OCI-LY7 (cell line): ENCODE results near the gene SERAC1. TPM values are rescaled to one million over a fixed set of nuclear protein-coding genes. Genes with fewer than 3 reads are reported as not detected.

ENCODE experiments used
- BruUV-seq: library from RNA; stranded (reverse); fragments of 400-500 nt; replicated peaks from 2 replicates; lab custom pipeline; 2021; lab: Mats Ljungman, UMichigan
- CTCF ChIA-PET: fragments of 300-600 bp; sonication (Branson Sonifier 250); formaldehyde crosslinking; loops from one replicate; lab custom pipeline; 2022; ENCODE audit warnings: antibody characterized with exemption; ENCODE audit not compliant: unreplicated experiment; lab: Charles Lee
- POLR2A ChIA-PET: fragments of 300-600 bp; sonication (Branson Sonifier 250); formaldehyde crosslinking; loops from one replicate; lab custom pipeline; 2022; ENCODE audit warnings: antibody characterized with exemption; lab: Charles Lee
- DNase-seq: peaks from one replicate; pipeline ENCODE4 v3.0.0-alpha.2; 2015; ENCODE audit warnings: low spot score
- H2AFZ ChIP-seq: fragments of 200-600 bp; sonication (generic), shearing (Covaris generic); 2 replicates; pipeline ENCODE4 v1.6.1; 2014; ENCODE audit warnings: mild to moderate bottlenecking, antibody characterized with exemption, low read length, moderate library complexity
- H3K27ac ChIP-seq: fragments of 200-600 bp; sonication (generic); 2 replicates; pipeline ENCODE4 v1.5.1; 2014; ENCODE audit warnings: mixed run types, low read depth, mild to moderate bottlenecking, moderate library complexity, low read length, inconsistent platforms; ENCODE audit not compliant: poor library complexity, severe bottlenecking
- H3K36me3 ChIP-seq: fragments of 200-600 bp; sonication (generic); 2 replicates; pipeline ENCODE4 v1.6.1; 2014; ENCODE audit warnings: mild to moderate bottlenecking, antibody characterized with exemption, low read length, moderate library complexity, mixed read lengths; ENCODE audit not compliant: insufficient read depth
- H3K4me1 ChIP-seq: fragments of 200-600 bp; sonication (generic); 2 replicates; pipeline ENCODE4 v1.5.1; 2014; ENCODE audit warnings: mild to moderate bottlenecking, low read length; ENCODE audit not compliant: insufficient read depth, poor library complexity, severe bottlenecking
- H3K4me2 ChIP-seq: fragments of 200-600 bp; sonication (generic); 2 replicates; pipeline ENCODE4 v1.6.1; 2014; ENCODE audit warnings: mild to moderate bottlenecking, low read length
- H3K4me3 ChIP-seq: fragments of 200-600 bp; sonication (generic); 2 replicates; pipeline ENCODE4 v1.5.1; 2014; ENCODE audit warnings: mild to moderate bottlenecking, low read depth, low read length; ENCODE audit not compliant: poor library complexity, severe bottlenecking
- H3K79me2 ChIP-seq: fragments of 200-600 bp; sonication (generic); 2 replicates; pipeline ENCODE4 v1.6.1; 2016; ENCODE audit warnings: low read depth, mild to moderate bottlenecking, low read length, moderate library complexity, mixed read lengths; ENCODE audit not compliant: insufficient read depth
- H3K9me2 ChIP-seq: fragments of 200-600 bp; sonication (generic); 2 replicates; pipeline ENCODE4 v1.6.1; 2016; ENCODE audit warnings: mild to moderate bottlenecking, low read length, mixed read lengths; ENCODE audit not compliant: insufficient read depth
- H3K9me3 ChIP-seq: fragments of 200-600 bp; sonication (generic); 2 replicates; pipeline ENCODE4 v1.6.1; 2014; ENCODE audit warnings: mild to moderate bottlenecking, mixed run types, low read length, mixed read lengths
- H4K20me1 ChIP-seq: fragments of 200-600 bp; sonication (generic); 2 replicates; pipeline ENCODE4 v1.6.1; 2014; ENCODE audit warnings: mild to moderate bottlenecking, antibody characterized with exemption, low read length, moderate library complexity, mixed read lengths; ENCODE audit not compliant: insufficient read depth
- CTCF ChIP-seq: fragments of 200-600 bp; sonication (generic); conservative IDR thresholded peaks from 2 replicates; pipeline ENCODE4 v1.5.1; 2014; ENCODE audit warnings: mild to moderate bottlenecking, antibody characterized with exemption, low read length, moderate library complexity, mixed read lengths
- EZH2phosphoT487 ChIP-seq: fragments of 200-600 bp; sonication (generic); IDR thresholded peaks from 2 replicates; pipeline ENCODE4 v1.6.1; 2018; ENCODE audit warnings: low read depth, borderline replicate concordance, mild to moderate bottlenecking, mixed run types, antibody characterized with exemption, low read length, moderate library complexity, mixed read lengths
- intact Hi-C: fragments of 100-400 bp; cut with micrococcal nuclease; formaldehyde crosslinking; loops from one replicate; pipeline ENCODE4 v1.10.0; 2022; ENCODE audit not compliant: unreplicated experiment
- total RNA-seq, 2 experiments: library from RNA; depleted of rRNA in 1 of 2; stranded (reverse); fragments of >200 nt in 1 of 2; shearing (Covaris generic) in 1 of 2; gene quantifications; 2 replicates each; pipeline ENCODE4 v1.2.3, GENCODE V29; 2014 to 2022

SERAC1 gene
- total RNA-seq, 2 experiments from 2014 or later, result 3.0 to 6.9 TPM

- TF ChIP-seq CTCF (no peak), EZH2phosphoT487 (no peak)
- CTCF ChIA-PET, result no interaction called here
- intact Hi-C loops, result no loop called here
- H3K27ac ChIP-seq, result no peak overlapping the region
- no peak overlapping the region for H3K4me2 ChIP-seq
- H3K9me3 ChIP-seq, result no peaks in the 10 kb centered on the region
- POLR2A ChIA-PET, result no interaction called here
- BruUV-seq, result no TSS peak
- H3K79me2 ChIP-seq, result no peaks in the 10 kb centered on the region
- no peaks in the 10 kb centered on the region for H4K20me1 ChIP-seq
- H3K9me2 ChIP-seq, result no peaks in the 10 kb centered on the region
- no peaks in the 10 kb centered on the region for H3K36me3 ChIP-seq
- no peak overlapping the region for H3K4me3 ChIP-seq
- no peaks in the 10 kb centered on the region for H3K4me1 ChIP-seq
- H2AFZ ChIP-seq, result no peak overlapping the region
- DNase-seq, result no peak
Measured at GRCh38 chr6:158063736-158064135, 104.3 kb downstream of the SERAC1 start.

- H3K36me3 ChIP-seq, result no peaks in the 10 kb centered on the region
- no peak for DNase-seq
- no peaks in the 10 kb centered on the region for H3K4me1 ChIP-seq
- H3K4me2 ChIP-seq, result no peak overlapping the region
- no peaks in the 10 kb centered on the region for H3K79me2 ChIP-seq
- H3K27ac ChIP-seq, result no peak overlapping the region
- CTCF ChIA-PET, result no interaction called here
- BruUV-seq, result no TSS peak
- intact Hi-C loops, result no loop called here
- no peak overlapping the region for H3K4me3 ChIP-seq
- POLR2A ChIA-PET, result no interaction called here
- H4K20me1 ChIP-seq, result no peaks in the 10 kb centered on the region
- no peaks in the 10 kb centered on the region for H3K9me2 ChIP-seq
- H3K9me3 ChIP-seq, result no peaks in the 10 kb centered on the region
- no peak overlapping the region for H2AFZ ChIP-seq
- TF ChIP-seq CTCF (no peak), EZH2phosphoT487 (no peak)
Measured at GRCh38 chr6:158061709-158062461, 106.2 kb downstream of the SERAC1 start.

GRCh38 chr6:158061361-158061708 lies 106.7 kb downstream of the SERAC1 start:
- ChIA-PET POLR2A (no interaction called here), CTCF (no interaction called here)
- Histone ChIP-seq H4K20me1 (no peaks in the 10 kb centered on the region), H3K9me3 (no peaks in the 10 kb centered on the region), H3K4me3 (no peak overlapping the region), H3K4me1 (no peaks in the 10 kb centered on the region), H3K4me2 (no peak overlapping the region), H2AFZ (no peak overlapping the region), H3K79me2 (no peaks in the 10 kb centered on the region), H3K27ac (no peak overlapping the region), H3K9me2 (no peaks in the 10 kb centered on the region), H3K36me3 (no peaks in the 10 kb centered on the region)
- BruUV-seq, result no TSS peak
- intact Hi-C loops, result no loop called here
- TF ChIP-seq EZH2phosphoT487, result no peak
- TF ChIP-seq CTCF, result no peak
- DNase-seq, result no peak
